ENCODE results near the gene MRPL38.

The MRPL38 gene

DNA sequence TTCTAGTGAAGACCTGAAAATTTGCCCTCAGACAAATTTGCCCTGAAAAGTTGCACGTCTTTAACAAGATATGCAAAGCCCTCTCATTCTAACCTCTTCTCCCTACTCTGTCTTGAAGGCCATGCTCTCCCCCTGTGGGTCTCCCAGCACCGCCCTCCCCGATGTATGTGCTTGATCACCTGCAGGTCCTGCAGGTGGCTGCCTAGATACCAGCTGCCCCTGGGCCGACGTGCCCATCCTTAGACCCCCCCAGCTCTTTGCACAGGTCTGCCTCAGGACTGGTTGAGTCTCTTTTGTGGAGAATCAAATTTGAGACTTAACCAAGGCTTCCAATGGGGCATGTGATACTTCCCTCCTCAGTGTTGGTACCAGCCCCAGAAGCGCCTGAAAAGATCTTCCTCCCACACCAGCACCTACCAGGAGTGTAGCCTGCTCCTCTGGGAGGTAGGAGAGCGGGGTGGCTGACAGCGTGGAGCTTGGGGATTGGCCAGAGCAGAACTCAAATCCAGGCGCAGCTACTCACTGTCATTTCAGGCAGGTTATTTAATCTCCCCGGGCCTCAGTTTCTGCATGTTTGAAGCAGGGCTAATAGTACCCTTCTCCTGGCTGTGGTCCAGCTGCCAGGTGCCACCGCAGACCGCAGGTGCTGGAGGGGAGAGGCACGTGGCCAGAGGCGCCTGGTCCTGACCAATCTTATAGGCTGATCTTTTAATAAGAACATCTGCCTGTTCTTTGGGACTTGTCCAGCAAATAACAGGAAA, 4.5 kb upstream of the MRPL38 start:
- TF ChIP-seq, protein P1, sequence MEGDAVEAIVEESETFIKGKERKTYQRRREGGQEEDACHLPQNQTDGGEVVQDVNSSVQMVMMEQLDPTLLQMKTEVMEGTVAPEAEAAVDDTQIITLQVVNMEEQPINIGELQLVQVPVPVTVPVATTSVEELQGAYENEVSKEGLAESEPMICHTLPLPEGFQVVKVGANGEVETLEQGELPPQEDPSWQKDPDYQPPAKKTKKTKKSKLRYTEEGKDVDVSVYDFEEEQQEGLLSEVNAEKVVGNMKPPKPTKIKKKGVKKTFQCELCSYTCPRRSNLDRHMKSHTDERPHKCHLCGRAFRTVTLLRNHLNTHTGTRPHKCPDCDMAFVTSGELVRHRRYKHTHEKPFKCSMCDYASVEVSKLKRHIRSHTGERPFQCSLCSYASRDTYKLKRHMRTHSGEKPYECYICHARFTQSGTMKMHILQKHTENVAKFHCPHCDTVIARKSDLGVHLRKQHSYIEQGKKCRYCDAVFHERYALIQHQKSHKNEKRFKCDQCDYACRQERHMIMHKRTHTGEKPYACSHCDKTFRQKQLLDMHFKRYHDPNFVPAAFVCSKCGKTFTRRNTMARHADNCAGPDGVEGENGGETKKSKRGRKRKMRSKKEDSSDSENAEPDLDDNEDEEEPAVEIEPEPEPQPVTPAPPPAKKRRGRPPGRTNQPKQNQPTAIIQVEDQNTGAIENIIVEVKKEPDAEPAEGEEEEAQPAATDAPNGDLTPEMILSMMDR (IDR thresholded peaks at IDR 0.05; ENCODE audit: poor library complexity, severe bottlenecking), result no peak
- no peak for ATAC-seq (ENCODE audit: low read depth)
- DNase-seq (ENCODE audit: low spot score), result no peak
- Histone ChIP-seq H3K4me1 (ENCODE audit: insufficient read depth, poor library complexity, severe bottlenecking) (peaks cover 16% of the 10 kb centered on the region), H3K27me3 (ENCODE audit: insufficient read depth, poor library complexity, severe bottlenecking) (no peaks in the 10 kb centered on the region), H3K4me3 (ENCODE audit: severe bottlenecking) (no peak overlapping the region), H3K36me3 (ENCODE audit: low read depth) (peaks cover 7% of the 10 kb centered on the region; the same call in 1 of the 2 replicates), H3K27ac (ENCODE audit: poor library complexity, severe bottlenecking) (peak overlapping the region; percentile 44), H3K9me3 (ENCODE audit: severe bottlenecking) (no peaks in the 10 kb centered on the region)

DNA sequence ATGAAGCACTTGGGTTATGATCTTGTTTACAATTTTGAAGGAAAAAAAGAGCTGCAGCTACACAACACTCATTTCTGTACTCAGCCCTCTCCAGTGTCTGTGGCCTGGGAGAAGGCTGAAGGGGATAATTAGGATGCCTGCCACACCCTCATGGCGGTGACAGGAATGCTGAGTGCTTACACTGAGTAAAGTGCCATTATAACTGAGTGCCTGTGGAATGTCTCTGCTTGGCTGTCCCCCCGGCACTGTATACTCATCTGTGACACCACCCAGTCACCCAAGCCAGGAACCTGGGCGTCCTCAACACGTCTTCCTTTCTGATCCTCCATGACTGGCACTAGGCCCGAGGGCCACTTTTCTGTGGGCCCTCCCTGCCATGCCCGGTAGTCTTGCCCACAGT, 3.5 kb upstream of the MRPL38 start:
- DNase-seq (ENCODE audit: low spot score) (no peak), ATAC-seq (ENCODE audit: low read depth) (no peak)
- H3K27ac ChIP-seq (ENCODE audit: poor library complexity, severe bottlenecking), result no peak overlapping the region
- H3K4me3 ChIP-seq (ENCODE audit: severe bottlenecking), result no peak overlapping the region
- TF ChIP-seq, protein P1 (IDR thresholded peaks at IDR 0.05; ENCODE audit: poor library complexity, severe bottlenecking), result no peak
- H3K9me3 ChIP-seq (ENCODE audit: severe bottlenecking), result no peaks in the 10 kb centered on the region
- H3K27me3 ChIP-seq (ENCODE audit: insufficient read depth, poor library complexity, severe bottlenecking), result no peaks in the 10 kb centered on the region
- peaks cover 10% of the 10 kb centered on the region; the same call in 1 of the 2 replicates for H3K36me3 ChIP-seq (ENCODE audit: low read depth)
- peaks cover 20% of the 10 kb centered on the region for H3K4me1 ChIP-seq (ENCODE audit: insufficient read depth, poor library complexity, severe bottlenecking)

DNA sequence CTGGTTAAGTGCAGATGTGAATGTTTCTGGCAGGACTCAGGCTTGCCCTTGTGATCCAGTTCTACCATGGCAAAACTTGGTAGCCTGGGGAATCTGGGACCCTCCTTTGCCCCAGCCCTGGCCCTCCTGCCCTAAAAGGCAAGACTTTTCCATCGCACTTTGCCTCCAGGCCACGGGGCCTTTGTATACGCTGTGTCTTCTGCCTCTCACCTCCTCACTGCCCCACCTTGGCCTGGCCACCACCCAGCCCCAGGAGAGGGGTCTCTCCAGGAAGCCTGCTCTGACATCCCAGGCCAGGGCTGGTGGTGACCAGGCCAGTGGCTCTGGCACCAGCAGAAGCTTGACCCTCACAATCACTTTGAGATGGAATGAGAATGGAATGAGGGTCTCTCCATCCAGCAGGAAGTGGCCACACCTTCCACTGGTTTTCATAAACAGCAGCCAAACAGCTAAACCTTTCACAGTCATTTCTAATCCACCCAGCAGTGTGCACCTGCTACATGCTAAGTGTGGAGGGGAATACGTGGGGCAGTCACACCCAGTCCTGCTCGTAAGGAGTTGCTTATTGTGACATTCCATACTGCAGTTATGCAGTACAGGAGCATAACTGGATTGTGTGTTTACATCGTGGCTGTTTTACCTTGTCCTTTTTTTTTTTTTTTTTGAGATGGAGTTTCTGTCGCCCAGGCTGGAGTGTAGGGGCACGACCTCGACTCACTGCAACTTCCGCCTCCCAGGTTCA, 1.6 kb upstream of the MRPL38 start:
- peak overlapping the region; percentile 69 for H3K27ac ChIP-seq (ENCODE audit: poor library complexity, severe bottlenecking)
- no peak overlapping the region for H3K4me3 ChIP-seq (ENCODE audit: severe bottlenecking)
- no peak for DNase-seq (ENCODE audit: low spot score)
- no peak for ATAC-seq (ENCODE audit: low read depth)
- TF ChIP-seq, protein P1 (IDR thresholded peaks at IDR 0.05; ENCODE audit: poor library complexity, severe bottlenecking), result no peak
- no peaks in the 10 kb centered on the region for H3K27me3 ChIP-seq (ENCODE audit: insufficient read depth, poor library complexity, severe bottlenecking)
- no peaks in the 10 kb centered on the region for H3K9me3 ChIP-seq (ENCODE audit: severe bottlenecking)
- peaks cover 24% of the 10 kb centered on the region for H3K36me3 ChIP-seq (ENCODE audit: low read depth)
- H3K4me1 ChIP-seq (ENCODE audit: insufficient read depth, poor library complexity, severe bottlenecking), result peaks cover 20% of the 10 kb centered on the region

DNA sequence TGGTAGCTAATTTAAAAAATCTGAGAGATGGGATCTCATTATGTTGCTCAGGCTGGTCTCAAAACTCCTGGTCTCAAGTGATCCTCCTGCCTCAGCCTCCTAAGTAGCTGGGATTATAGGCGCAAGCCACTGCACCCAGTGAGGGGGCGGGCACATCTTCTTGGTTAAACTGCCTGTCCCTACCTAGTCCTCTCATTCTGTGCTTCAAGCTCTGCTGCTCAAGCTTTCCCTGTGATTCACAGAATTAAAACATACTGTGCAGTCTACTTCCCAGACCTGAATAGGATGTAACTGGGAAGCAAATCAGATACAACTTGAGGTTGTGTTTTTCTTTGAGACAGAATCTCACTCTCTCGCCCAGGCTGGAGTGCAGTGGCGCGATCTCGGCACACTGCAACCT, 2.3 kb downstream of the MRPL38 start:
- Histone ChIP-seq H3K4me1 (ENCODE audit: insufficient read depth, poor library complexity, severe bottlenecking) (peaks cover 10% of the 10 kb centered on the region), H3K4me3 (ENCODE audit: severe bottlenecking) (no peak overlapping the region), H3K27ac (ENCODE audit: poor library complexity, severe bottlenecking) (no peak overlapping the region), H3K9me3 (ENCODE audit: severe bottlenecking) (no peaks in the 10 kb centered on the region), H3K27me3 (ENCODE audit: insufficient read depth, poor library complexity, severe bottlenecking) (no peaks in the 10 kb centered on the region), H3K36me3 (ENCODE audit: low read depth) (peaks cover 51% of the 10 kb centered on the region)
- TF ChIP-seq, protein P1 (IDR thresholded peaks at IDR 0.05; ENCODE audit: poor library complexity, severe bottlenecking), result no peak
- ATAC-seq (ENCODE audit: low read depth), result no peak
- no peak for DNase-seq (ENCODE audit: low spot score)
